Lung (tissue), 12 donors: ENCODE results near the gene CRY1. TPM values are rescaled to one million over a fixed set of nuclear protein-coding genes. Genes with fewer than 3 reads are reported as not detected.

Experiments
- ATAC-seq: fragments of 200-7000 bp; cut with Tn5 transposase; one replicate; pipeline ENCODE4 v1.9.1; 2020; ENCODE audit warnings: moderate number of reproducible peaks; ENCODE audit not compliant: insufficient read depth, low FRiP score
- DNase-seq, 3 donors: peaks; one replicate each; pipeline ENCODE4 v3.0.0-alpha.2; 2013 to 2017
- H3K27ac ChIP-seq, 2 donors: one replicate each; pipeline ENCODE4 v1.5.1; 2013; ENCODE audit warnings: mild to moderate bottlenecking in 2 of 2, moderate library complexity in 2 of 2, control low read depth in 1 of 2, inconsistent platforms in 1 of 2, low read depth in 1 of 2, low read length in 1 of 2
- H3K27me3 ChIP-seq, 3 donors: one replicate each; pipeline ENCODE4 v1.5.1; 2013; ENCODE audit warnings: low read length in 2 of 3; ENCODE audit not compliant: control insufficient read depth in 3 of 3, insufficient read depth in 3 of 3
- H3K36me3 ChIP-seq, 4 donors: one replicate each; pipeline ENCODE4 v1.5.1; 2013; ENCODE audit warnings: low read length in 4 of 4, mild to moderate bottlenecking in 1 of 4, moderate library complexity in 1 of 4; ENCODE audit not compliant: control insufficient read depth in 4 of 4, insufficient read depth in 4 of 4
- H3K4me1 ChIP-seq, 5 donors: one replicate each; pipeline ENCODE4 v1.5.1; 2013; ENCODE audit warnings: low read length in 5 of 5, mild to moderate bottlenecking in 2 of 5, moderate library complexity in 1 of 5; ENCODE audit not compliant: control insufficient read depth in 5 of 5, insufficient read depth in 5 of 5
- H3K4me3 ChIP-seq: one replicate; pipeline ENCODE4 v1.5.1; 2013; ENCODE audit warnings: mild to moderate bottlenecking, control low read depth, moderate library complexity
- H3K9ac ChIP-seq, 2 donors: one replicate each; pipeline ENCODE4 v1.5.1; 2013; ENCODE audit warnings: low read length in 2 of 2, control low read depth in 1 of 2; ENCODE audit not compliant: insufficient read depth in 1 of 2
- H3K9me3 ChIP-seq, 4 donors: one replicate each; pipeline ENCODE4 v1.5.1; 2013; ENCODE audit warnings: low read length in 3 of 4, mild to moderate bottlenecking in 1 of 4, moderate library complexity in 1 of 4; ENCODE audit not compliant: control insufficient read depth in 4 of 4, insufficient read depth in 3 of 4
- WGBS, 2 donors: extraction: QIAGEN DNeasy Blood & Tissue Kit; methylation state at CpG; one replicate each; pipeline ENCODE4 v1.1.7; 2013; 5-methylcytosine and 5-hydroxymethylcytosine counted together
- polyA plus RNA-seq, 2 donors: library from polyadenylated mRNA; stranded (reverse); fragments of 200-250 nt; gene quantifications; one replicate each; pipeline ENCODE4 v1.2.1, GENCODE V29; 2013
- total RNA-seq, 2 donors: library from RNA; depleted of rRNA in 1 of 2; stranded (reverse); fragments of >200 nt in 1 of 2; gene quantifications; one replicate each; pipeline ENCODE4 v1.2.1, GENCODE V29; 2014 to 2021
- TF ChIP-seq, protein P1 (sequence below): IDR thresholded peaks from 2 replicates; pipeline ENCODE4 v1.5.1; 2012; ENCODE audit warnings: mild to moderate bottlenecking; ENCODE audit errors: control extremely low read depth, extremely low read depth
- donor health status: control.
- donor health status: control.
- donor health status: Bipolar disorder and iron deficiency.
- donor health status: healthy.
- donor health status: DM: yes; HTN: yes; CAD: no.

The CRY1 gene
- total and polyA plus RNA-seq, 4 donors = 5.6 to 37.2 (median 17.9) TPM

DNA sequence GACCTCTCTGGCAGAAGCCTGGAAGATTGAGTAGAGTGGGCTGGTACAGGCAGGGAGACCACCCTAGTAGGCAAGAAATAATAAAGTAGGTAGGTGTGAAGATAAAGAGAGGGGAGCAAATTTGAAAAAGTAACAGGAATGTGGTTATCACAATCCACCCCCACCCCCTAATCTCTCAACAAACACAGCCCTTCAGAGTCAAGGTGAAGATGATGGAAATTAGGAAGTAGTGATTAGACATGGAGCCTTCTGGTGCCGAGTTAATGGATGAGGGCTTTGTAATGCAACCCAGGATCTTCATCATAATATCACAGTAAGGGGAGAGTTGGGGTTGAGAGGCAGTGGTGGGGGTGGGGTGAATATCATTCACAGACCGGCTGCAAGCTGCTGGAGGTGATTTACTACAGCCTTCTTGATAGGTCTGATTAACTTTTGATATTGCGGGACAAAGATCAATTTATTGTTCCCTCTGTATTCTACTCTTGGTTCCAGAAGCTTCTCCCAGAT lies 29.2 kb upstream of the CRY1 start:
- H3K4me1 ChIP-seq = no peaks in the 10 kb centered on the region
- H3K4me3 ChIP-seq = no peak overlapping the region
- no peaks in the 10 kb centered on the region for H3K9me3 ChIP-seq
- no peak overlapping the region for H3K9ac ChIP-seq
- TF ChIP-seq, protein P1, sequence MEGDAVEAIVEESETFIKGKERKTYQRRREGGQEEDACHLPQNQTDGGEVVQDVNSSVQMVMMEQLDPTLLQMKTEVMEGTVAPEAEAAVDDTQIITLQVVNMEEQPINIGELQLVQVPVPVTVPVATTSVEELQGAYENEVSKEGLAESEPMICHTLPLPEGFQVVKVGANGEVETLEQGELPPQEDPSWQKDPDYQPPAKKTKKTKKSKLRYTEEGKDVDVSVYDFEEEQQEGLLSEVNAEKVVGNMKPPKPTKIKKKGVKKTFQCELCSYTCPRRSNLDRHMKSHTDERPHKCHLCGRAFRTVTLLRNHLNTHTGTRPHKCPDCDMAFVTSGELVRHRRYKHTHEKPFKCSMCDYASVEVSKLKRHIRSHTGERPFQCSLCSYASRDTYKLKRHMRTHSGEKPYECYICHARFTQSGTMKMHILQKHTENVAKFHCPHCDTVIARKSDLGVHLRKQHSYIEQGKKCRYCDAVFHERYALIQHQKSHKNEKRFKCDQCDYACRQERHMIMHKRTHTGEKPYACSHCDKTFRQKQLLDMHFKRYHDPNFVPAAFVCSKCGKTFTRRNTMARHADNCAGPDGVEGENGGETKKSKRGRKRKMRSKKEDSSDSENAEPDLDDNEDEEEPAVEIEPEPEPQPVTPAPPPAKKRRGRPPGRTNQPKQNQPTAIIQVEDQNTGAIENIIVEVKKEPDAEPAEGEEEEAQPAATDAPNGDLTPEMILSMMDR = no peak
- 44 to 77% methylated on average over 3 of the region's 3 CpGs for WGBS, 2 donors
- no peaks in the 10 kb centered on the region for H3K36me3 ChIP-seq
- no peak for ATAC-seq
- H3K27ac ChIP-seq = no peak overlapping the region
- no peak for DNase-seq
- H3K27me3 ChIP-seq = peaks cover 0 to 6% (median 0%) of the 10 kb centered on the region in 3 donors

DNA sequence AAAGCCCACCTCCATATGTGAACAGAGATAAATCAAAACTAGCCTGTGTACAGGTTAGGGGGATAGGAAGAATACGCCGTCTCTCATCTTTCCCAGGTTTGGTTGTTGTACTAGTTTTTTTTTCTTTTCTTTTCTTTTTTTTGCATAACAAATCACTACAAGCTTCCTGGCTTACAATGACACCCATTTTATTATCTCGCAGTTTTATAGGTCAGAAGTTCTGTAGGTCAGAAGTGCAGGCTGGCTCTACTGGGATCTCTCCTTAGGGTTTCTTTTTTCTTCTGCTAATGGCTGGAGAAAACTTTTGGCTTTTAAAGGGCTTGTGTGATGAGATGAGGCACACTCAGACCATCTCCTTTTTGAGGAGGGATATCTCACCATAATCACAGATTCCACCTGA lies 25.7 kb upstream of the CRY1 start:
- Histone ChIP-seq H3K36me3 (no peaks in the 10 kb centered on the region), H3K9me3 (no peaks in the 10 kb centered on the region), H3K27ac (no peak overlapping the region), H3K9ac (no peak overlapping the region), H3K4me3 (no peak overlapping the region), H3K27me3 (peaks cover 0 to 6% (median 0%) of the 10 kb centered on the region in 3 donors), H3K4me1 (no peaks in the 10 kb centered on the region)
- TF ChIP-seq, protein P1 = no peak
- ATAC-seq (no peak), DNase-seq (no peak)
- 73 to 81% methylated on average over 3 of the region's 3 CpGs for WGBS, 2 donors

DNA sequence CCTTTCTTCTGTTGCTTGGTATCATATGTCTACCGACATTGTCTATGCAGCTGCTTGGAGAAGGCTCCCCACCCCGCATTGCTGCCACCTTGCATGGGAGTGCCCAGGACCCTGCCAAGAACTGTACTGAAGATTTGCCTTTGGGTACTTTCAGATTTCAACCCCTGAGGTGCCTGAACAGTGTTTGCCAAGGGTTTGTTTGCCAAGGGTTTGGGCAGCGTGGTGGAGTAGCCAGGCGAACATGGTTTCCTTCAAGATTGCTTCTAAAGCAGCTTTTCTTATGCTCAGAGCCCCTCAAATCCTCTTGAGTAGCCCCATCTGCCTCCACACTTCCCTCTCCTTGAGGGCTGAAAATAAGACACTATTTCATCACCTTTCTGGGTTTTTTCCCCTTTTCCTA lies 25.3 kb upstream of the CRY1 start:
- Histone ChIP-seq H3K9me3 (no peaks in the 10 kb centered on the region), H3K4me1 (no peaks in the 10 kb centered on the region), H3K4me3 (no peak overlapping the region), H3K27ac (no peak overlapping the region), H3K27me3 (peaks cover 0 to 6% (median 0%) of the 10 kb centered on the region in 3 donors), H3K36me3 (no peaks in the 10 kb centered on the region), H3K9ac (no peak overlapping the region)
- DNase-seq (no peak), ATAC-seq (no peak)
- WGBS, 2 donors = 77 to 92% methylated on average over 4 of the region's 4 CpGs
- TF ChIP-seq, protein P1 = no peak

DNA sequence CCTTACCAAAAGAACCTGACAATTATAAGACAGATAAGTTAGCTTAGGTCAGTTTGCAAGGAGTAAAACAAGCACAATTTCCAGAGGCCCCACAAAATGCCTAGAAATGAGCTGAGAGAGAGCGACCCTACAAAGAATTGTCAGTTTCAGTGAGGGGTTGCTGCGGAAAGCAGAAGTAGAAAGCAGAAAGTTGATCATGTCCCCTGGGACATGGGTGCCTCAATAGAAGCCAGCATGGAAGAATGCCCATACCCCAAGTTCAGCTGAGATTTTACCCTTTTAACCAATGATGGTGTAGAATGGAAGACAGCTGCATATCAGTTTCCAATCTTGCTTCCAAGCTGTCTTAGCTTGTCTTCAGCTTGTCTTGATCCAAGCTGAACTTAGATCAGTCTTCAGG lies 21.8 kb upstream of the CRY1 start:
- no peak for ATAC-seq
- H3K4me3 ChIP-seq = no peak overlapping the region
- TF ChIP-seq, protein P1 = no peak
- 92% methylated on average over 2 of the region's 2 CpGs for WGBS, 2 donors
- H3K27me3 ChIP-seq = no peaks in the 10 kb centered on the region
- no peaks in the 10 kb centered on the region for H3K9me3 ChIP-seq
- no peak overlapping the region for H3K27ac ChIP-seq
- no peak for DNase-seq
- no peak overlapping the region for H3K9ac ChIP-seq
- no peaks in the 10 kb centered on the region for H3K36me3 ChIP-seq
- no peaks in the 10 kb centered on the region for H3K4me1 ChIP-seq
